Measurements from ENCODE around the gene NANOS3.

NANOS3 gene

DNA sequence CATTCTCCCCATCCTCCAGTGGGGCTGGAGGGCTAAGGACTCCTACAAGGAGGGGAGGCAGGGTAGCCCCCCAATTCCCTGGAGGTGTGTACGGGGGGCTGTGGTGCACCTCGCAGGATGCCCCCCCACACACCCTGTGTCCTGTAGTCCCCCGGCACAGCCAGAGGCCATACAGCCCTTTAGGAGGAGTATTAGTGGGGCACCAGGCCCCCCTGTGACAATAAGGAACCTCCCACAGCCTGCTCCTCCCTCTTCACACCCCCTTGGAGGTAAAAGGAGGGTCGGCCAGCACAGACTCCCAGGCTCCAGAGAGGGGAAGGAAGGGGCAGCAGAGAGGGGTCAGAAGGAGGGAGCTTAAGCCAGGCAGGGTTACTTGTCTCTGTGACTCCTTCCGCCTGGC is at the start of gene NANOS3:
TSS of gene NANOS3 (plus strand) at position 301 of the 400 bp plus-strand sequence. CDS start 115 bp downstream, outside the sequence.
- no peak for DNase-seq

DNA sequence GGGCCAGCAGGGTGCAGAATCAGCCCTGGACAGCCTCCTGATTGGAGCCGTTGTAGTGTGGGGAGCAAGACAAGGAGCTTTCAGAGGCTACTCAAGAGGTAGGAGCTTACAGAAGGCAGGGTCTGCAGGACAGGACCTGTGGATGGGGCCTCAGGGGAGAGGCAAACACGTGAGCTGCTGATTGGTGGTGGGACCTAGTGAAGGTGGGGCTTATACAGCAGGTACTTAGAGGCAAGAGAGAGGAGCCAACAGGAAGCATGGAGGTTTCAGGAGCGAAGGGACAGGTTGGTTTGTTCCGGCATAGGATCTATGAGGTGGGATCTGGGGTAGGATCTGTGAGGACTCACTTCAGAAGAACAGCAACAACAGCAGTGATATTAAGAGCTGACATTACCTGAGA is 49.3 kb upstream of the NANOS3 start:
- DNase-seq, result no peak

DNA sequence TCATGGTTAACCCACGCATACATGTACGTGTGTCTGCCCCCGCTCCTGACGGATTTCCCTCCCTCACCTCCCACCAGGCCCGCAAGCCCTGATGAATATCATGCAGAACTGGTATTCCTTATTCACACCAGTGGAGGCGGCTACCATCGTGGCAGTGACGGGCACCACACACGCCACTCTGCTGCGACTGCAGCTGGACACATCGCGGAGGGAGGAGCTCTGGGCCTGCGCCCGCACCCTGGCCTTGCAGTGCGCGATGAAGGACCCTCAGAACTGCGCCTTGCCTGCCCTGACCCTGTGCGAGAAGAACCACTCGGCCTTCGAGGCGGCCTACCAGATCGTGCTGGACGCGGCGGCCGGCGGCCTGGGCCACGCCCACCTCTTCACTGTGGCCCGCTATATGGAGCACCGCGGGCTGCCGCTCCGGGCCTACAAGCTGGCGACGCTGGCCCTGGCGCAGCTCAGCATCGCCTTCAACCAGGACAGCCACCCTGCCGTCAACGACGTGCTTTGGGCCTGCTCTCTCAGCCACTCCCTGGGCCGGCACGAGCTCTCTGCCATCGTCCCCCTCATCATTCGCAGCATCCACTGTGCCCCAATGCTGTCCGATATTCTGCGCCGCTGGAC is 46.7 kb upstream of the NANOS3 start:
- DNase-seq, result no peak

DNA sequence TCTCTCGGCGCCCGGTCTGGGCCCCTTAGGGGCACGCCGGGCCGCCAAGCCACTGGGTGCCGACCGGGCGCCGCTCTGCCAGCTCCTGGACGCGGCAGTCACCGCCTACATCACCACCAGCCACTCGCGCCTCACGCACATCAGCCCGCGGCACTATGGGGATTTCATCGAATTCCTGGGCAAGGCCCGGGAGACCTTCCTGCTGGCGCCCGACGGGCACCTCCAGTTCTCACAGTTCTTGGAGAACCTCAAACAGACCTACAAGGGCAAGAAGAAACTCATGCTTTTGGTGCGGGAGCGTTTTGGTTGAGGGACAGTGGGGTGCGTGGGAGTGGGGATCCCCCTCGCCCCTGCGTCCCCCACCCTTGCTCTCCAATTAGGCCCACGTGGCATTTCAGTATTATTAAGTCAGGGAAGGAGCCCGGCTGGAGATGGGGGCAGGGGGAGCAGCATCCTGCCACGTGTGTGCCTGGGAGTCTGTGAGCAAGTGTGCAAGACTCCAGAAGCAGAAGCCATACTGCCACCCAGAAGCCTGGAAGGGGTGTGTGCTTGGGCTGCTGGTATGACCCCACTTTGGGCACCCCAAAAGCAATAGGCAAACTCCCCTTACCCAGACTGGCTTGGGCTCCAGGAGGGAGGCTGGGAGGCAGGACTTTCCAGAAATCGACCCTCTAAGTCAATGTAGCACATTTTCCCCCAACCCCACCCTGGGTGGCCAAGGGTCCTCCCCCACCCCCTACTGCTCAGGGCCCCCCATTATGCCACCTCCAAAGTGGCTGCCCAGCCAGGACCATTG is 46.0 kb upstream of the NANOS3 start:
- DNase-seq, result no peak

DNA sequence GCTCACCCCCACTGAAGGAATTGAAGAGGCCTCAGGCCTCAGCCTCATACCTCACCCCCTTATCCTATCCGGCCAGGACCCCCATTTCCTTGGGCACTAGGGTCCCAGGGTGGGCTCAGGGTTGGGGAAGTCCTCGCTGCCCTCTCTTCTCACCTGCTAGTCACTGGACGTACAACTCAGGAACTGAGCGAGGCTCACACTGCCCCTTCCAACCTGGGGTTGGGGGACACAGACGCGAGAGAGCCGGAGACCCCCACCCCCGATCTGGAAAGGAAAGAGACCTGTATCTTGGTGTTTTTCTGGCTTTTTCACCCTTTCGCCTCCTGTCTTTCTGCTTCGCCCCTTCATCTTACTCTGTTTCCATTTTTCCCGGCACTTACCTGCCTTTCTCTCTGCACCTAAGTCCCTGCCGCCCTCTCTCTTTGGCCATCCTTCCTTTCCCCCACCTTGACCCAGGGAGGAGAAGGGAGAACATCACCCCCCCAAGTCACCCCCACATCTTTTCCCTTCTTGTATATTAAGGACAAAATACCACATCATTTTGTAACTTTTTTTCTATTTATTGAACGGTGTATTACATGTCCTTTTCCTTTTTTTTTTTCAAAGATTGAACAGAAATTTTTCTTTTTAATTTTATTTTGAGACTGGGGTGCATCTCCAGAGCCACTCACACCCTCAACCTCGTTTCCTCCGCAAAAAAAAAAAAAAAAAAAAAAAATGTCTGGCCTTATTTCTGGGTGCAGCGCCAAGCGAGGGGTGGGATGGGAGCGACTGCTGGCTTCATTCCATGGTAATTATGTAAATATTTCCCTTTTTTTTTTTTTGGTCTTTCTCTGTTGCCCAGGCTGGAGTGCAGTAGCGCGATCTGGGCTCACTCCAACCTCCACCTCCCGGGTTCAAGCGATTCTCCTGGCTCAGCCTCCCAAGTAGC is 45.1 kb upstream of the NANOS3 start:
- DNase-seq, result no peak

DNA sequence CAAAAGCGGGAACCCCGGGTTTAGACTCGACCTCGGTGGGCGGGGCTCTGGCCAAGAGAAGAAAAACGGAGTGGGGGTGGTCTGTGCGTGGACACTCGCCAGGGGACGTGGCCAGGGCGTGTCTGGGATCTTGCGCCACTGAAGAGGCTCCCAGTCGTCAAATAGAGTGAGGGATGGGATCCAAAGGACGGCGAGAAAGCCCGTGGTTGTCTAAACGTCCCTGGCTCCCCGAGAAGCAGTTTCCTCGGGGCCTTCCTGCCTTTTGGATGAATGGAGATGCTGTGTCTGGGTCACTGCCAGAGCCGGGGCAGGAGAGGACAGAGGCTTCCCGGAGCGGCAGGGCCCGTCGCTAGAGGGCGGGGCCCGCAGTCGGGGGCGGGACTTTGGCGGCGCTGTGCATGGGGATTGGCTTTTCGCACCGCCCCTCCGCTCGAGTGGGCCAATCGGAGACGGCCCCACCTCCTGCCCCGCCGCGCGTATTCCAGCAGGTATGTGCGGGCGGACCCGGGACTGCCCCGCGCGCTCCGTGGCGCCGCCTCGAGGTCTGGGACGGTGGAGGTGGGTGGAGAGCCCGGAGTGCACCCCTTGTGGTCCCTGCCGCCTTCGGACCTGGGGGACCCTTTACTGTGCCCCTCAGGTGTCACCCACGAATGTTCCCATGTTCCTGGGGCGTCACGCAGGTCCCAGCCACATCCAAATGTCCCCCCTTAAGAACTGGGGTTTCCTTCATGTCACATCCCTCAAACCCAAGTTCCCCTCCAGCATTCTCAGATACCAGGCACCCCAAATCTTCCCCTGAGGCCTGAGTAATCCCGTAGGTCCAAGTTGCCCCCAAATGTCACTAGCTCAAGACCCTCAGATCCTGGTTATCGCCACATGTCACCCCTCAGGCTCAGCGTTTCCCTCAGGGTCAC is 43.3 kb upstream of the NANOS3 start:
- peak; percentile 94 for DNase-seq

DNA sequence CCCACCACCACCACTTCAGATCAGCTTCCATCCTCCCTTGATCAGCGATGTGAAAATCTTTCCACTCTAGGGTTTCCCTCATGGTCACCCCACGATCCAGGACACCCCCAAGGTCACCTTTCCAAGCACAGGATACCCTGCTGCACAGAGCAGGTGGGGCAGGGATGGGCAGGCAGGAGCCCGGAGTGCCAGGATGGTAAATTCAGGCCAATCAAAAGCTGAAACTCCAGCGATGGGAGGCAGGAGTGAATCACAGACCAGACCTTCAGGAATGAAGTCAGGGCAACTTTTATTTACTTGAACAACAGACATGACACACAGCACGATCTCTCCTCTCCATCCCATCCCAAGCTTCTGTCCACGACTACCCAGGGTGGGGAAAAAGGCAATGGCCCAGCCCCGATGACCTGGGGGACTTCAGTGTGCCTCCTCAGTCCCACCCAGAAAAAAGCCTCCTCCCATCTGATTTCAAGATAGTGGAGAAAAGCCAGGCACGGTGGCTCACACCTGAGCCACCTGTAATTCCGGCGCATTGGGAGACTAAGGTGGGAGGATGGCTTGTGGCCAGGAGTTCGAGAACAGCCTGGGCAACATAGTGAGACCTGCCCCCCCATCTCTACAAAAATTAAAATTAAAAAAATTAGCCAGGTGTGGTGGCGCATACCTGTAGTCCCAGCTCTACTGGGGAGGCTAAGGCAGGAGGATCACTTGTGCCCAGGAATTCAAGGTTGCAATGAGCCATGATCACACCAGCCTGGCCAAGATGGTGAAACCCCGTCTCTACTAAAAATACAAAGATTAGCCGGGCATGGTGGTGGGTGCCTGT is 42.5 kb upstream of the NANOS3 start:
- DNase-seq, result no peak

DNA sequence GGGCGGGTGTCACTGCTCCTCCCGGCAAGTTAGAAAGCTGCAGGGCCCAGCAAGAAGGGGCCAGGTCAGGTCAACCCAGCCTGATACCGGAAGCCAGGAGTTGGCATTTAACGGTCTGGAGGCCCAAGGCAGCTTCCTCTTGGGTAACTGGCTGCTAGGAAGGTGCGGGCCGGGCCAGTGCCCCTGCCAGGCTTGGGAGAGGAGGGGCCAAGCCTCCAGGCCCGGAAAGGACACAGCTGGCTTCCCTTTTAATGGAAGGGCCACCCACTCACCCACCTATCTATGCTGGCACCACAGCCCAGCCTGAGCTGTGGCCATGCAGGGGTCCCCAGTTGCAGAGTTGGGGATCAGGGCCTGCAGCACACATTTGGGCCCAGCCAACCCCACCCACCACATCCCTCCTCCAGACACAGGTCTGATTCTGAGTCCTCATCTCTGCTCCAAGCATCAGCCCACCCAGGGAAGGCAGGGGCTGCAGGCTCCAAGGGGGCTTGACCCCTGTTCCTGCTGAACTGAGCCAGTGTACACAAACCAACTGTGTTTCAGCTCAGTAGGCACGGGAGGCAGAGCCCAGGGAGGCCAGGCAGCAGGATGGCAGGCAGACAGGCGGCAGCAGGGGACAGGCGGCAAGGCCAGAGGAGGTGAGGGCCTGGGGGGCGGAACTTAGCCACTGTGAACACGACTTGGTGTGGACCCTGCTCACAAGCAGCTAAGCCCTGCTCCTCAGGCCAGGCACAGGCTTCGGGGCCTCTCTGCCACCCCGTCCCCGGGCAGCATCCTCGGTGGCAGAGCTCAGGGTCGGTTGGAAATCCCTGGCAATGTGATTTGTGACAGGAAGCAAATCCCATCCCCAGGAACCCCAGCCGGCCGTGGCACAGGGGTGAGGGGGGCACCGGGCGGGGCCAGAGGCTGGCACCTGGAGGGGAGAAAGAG is 40.9 kb upstream of the NANOS3 start:
- no peak for DNase-seq

DNA sequence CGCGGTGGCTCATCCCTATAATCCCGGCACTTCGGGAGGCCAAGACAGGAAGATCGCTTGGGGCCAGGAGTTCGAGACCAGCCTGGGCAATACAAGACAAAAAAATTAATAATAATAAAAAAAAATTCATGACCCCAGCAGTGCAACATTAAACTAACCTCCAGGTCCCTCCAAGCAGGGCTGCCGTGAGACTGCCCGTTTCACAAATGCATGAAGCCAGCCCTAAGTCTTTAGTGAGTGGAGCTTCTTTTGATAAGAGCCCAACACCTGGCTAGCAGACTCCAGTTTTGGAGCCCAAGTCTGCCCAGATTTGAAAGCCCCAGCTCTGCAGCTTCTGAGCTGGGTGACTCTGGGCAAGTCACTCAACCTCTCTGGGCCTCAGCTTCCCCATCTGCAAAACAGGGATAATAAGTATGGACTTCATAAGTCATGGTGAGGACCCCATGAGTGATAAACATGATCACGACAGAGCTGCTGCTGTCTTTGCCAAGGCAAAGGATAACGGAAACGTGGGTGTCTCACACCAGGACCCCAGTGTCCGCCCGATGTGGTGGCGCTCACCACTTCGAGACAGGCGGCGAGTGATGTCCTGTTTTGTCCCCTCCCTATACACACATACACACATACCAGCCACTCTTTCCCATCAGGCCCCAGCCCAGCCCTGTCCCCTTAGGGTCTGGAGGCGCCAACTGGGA is 38.4 kb upstream of the NANOS3 start:
- DNase-seq, result no peak

DNA sequence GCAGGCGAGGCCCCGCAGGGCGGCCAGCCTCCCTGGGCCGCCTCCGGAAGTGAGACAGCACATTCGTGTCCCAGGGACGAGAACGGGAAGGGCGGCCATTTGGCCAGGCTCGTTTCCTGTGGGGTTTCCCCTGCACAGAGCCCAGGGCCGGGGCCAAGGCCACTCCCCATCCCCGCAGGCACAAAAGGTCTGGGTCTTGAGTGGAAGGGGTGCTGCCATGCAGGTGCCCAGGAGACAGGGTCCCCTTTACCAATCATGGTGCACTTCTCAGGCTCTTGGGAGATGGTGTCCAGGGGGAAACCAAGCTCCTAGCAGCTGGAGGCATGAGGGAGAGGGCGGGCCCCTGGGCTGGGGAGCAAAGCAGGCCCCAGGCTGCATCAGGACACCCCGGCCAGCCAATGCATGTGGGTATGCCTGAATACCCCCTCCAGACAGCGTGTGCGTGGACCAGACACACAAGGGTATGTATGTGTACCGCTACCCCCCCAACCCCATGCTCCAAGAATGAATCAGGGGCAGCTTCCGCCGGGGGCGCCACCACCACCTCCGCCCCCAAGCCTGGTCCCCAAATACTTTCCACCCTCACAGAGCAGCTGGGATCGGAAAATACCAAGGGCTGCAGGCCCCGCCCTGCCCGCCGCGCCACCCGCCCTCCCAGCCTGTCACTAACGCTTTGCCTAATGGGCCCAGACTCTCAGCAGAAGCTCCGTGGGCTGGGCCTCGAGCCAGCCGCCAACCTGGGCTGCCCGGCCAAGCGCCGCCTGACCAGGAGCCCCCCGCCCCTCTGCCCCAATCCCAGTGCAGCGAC is 37.6 kb upstream of the NANOS3 start:
- peak; percentile 93 for DNase-seq

DNA sequence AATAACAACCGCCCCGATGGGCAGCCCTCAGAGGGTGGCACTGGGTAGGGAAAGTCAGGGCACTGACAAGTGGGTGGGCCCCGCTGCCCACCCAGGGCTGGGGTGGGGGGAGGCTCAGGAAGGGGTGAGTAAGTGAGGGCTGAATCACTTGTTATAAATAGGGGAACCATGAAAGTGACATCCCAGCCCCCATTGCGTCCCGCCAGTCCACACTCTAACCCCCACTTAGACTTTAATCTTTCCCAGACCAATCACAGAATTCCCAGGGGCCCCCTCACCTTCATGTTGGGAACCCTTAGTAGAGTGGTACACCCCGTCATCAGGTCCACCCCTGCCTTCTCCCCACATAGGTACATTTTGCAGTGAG is 37.0 kb upstream of the NANOS3 start:
- DNase-seq, result no peak

DNA sequence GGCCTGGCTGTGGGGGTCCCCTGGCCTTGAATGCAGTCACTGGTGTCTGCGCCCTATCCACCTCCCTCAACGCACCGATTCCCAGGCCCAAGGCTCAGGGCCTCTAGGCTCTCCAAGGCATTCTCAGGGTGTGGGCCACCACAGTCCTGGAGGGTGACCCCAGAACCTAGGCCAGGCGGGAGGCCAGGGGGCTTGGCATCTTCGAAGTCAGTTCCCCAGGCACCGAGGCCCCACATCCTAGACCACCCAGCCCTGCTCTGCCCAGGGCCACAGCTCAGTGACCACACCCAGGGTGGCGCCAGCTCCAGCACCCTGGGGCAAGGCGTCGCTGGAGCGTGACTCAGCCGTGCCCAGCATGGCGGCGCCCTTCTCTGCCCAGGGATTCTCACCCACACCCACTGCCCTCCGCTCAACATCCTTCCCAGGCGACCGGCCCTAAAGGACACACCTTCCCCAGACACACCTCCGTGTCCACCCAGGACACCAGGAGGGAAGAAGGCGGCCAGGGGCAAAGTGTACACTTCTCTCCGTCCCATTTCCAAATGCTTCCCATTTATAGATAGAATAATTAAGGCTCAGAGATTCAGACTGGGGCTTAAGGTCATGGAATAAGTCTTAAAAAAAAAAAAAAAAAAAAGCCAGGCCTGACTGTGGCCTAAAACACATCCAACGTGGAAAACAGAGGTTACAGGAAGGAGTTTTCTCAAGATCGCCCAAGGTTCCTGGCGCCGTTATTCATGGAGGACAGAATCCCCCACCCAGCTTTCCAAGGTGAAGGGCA is 36.4 kb upstream of the NANOS3 start:
- DNase-seq, result peak; percentile 68

DNA sequence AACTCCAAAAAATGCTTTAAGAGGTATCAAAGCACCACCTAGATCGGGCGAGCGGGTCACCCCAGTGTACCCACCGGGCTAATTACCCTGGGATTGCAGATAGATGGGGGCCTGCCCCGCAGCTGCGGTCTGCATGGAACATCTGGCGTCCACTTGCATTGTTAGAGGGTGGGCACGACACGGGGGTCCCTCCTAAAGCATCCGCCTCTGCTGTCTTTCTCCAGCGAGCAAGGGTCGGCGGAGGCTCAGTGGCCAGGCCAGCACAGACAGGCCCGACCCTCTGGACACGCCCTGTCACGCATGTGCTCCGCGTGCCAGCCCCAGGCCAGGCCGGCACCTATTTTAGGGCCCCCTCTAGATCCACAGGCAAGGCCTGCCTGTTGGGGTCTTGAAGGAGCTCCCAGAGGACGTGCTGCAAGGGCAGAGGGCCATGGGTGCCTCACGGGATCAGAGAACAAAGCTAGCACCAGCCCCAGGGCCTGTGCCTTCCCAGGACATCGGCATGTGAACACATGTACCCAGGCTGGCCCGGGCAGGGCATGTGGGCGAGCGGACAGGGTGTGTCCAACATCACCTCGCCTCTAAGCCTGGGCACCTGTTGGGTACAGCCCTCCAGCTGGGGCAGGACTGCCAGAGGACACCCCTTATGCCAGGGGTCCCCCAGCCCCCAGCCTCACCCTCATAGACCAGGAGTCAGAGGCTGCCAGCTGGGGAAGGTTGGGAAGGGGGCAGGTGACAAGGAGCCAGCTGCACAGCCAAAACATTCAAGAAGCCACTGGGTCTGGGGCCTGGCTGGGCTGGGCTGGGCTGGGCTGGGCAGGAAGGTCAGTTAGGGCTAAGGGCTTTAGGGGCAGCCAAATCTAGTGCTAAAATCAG is 35.6 kb upstream of the NANOS3 start:
- DNase-seq, result peak; percentile 75

DNA sequence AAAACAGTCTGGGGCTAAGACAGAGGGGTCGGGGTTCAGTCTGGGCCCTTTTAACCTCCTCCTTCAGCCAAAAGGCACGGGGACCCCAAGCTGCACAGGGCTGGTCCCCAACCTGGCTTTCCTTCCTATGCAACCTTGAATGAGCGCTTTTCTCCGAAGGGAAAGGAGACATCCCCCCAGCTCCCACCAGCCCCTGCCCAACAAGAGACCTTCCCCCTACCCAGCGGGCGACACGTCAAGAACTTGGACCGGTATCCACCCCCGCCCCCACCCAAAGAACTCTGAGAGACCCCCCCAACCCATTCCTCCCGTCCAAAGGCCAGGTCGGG is 35.0 kb upstream of the NANOS3 start:
- DNase-seq, result no peak

DNA sequence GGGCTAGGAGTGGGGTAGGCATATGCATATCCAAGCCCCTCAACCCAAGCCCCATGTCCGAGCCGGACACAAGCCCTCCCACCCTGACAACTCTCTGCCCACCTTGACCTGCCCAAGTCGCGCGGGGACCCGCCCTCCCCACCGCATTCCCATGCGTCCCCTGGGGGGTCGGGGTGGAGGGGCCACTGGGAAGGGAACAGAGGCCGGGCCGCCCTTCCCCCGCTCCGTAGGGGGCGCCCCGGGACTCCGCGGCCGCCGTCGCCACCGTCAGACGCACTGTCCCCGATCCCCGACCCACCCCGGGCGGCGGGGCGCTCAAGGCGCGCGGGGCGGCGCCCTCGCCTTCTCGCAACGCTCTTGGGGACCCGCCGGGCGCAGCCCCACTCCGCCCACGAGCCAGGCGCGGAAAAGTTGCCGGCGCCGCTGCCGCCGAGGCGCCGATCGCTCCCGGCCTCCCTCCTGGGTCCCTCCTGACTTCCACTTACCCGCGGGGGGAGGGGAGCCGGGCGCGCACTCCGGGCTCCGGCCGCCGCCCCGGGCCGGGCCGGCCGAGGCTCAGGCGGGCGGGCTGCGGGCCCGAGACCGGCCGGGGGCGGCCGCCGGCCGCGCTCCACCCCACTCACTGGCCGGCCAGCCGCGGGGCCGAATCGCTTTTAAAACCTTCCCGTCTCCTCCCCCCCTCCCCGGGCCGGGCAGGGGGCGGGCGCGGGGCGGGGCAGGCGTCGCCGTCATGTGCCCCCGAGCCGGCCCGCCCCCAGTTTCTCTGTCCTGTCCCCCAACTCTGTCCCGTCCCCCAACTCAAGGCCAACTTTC is 34.4 kb upstream of the NANOS3 start:
- DNase-seq, result peak; percentile 80
